ENCODE results near the gene PDCD1LG2.

GRCh38 chr9:5611321-5612184, 101.2 kb downstream of the PDCD1LG2 start:
- no peak for TF ChIP-seq CTCF (IDR thresholded peaks at IDR 0.05)
- no peak for TF ChIP-seq POLR2A (IDR thresholded peaks at IDR 0.05)
